CD4-positive, alpha-beta T cell treated with Interleukin-12 subunit alpha and Interleukin-12 subunit beta, for 1 hour (primary cell): ENCODE results near the gene ABL1.
A peak's percentile ranks its signal among the peaks of the same experiment; 100 is the strongest.
"Not testable (repeated sequence)": the region's sequence is repeated elsewhere in the genome, so short reads cannot be mapped to it uniquely, and the experiment has no call there.

Experiments
- DNase-seq: peaks from one replicate; pipeline ENCODE4 v3.0.0-alpha.2; 2020

The ABL1 gene

DNA sequence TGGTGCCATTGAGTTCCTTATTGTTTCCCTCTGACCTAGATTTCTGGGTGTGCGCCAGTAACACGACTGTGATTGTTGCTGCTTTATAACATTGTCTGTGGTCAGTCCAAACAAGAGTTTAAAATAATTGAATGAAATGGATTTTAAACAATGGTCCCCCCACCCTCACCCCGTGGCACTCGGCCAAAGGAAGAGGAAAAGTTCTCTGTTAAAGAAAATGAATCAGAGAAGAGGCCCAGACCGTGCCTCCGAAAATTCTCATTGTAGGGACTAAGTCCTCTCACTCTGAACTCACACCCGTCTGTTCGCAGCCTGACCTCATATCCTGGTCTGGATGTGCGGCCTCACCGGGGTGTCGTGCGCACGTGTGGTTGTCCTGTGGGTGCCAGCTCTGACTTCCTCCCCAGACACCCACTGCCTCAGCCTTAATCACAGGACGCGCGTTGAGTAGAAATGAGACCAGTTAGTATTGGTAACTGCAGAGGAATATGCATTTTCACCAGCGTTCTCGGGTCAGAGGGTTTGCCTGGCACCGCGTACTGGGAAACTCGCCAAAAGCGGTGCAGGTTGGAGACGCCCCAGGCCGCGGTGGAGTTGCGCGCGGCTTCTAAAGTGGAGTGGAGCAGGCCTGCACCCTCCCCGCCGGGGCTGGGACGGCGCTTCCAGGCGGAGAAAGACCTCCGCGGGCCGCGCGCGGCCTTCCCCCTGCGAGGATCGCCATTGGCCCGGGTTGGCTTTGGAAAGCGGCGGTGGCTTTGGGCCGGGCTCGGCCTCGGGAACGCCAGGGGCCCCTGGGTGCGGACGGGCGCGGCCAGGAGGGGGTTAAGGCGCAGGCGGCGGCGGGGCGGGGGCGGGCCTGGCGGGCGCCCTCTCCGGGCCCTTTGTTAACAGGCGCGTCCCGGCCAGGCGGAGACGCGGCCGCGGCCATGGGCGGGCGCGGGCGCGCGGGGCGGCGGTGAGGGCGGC, at the start of gene ABL1:
ABL1 (plus strand) TSS at position 884 of the 966 bp plus-strand sequence. CDS start 193 bp downstream, outside the sequence.
- peak; percentile 66 for DNase-seq

DNA sequence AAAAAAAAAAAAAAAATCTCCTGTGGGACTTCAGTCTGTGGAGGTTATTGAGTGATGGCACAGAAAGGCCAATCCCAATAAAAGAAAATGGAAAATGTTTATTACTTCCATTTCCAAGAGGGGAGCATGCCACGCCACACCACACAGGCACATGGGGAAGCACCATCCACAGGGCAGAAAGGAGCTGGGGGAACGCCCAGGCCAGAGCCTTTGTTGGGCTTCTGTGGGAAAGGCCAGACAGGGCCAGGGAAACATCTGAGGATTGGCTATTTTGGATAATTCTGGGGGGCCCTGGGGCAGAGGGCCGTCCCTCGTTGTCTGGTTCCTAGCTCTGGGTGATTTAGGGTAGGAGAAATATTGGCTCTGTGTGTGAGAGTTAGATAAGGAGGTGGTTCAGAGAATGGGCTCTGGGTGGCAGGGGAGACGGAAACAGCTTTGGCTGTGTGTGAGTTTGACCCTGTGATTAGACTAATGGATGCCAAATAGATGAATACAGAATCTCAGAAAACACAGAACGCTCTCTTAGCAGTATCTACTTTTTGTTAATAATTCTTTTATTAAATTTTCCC, 49.0 kb upstream of the ABL1 start:
- no peak for DNase-seq

GRCh38 chr9:130786526-130786925, 48.5 kb upstream of the ABL1 start:
- DNase-seq: no peak

DNA sequence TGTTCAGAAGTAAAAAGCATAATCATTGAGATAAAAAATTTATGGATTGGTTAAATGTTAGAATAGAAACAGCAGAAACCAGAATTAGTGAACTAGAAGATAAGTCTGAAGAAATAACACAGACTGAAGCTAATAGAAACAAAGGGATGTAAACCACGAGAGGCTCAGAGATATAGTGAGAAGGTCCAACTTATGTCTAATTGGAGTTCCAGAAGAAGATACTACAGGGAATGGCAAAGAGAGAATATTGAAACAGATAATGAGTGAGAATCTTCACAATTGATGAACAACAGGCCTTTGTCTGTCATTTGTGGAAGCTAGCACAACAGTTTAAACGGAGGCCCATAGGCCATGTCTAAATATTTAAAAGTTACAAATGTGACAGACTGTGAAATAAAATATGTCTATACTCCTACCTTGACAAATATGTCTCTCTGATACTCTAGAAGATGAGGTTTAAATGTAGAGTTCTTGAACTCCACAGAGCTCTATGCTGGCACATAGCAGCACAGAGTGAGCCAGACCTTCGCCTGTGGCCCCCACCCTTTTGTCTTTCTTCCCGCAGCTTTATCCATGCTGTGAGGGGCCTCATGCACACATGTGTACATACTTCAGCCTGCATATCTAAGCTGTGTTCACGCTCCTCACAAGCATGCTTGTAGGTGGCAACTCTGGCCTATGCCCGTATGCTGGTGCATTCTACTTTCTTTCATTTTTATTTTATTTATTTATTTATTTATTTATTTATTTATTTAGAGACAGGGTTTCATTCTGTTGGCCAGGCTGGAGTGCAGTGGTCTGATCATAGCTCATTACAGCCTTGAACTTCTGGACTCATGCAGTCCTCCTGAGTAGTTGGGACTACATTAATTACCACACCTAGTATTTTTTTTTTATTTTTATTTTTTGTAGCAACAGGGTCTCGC, 45.0 kb upstream of the ABL1 start:
- DNase-seq: no peak

- DNase-seq: no peak
Observed at GRCh38 chr9:130791303-130791894, 43.7 kb upstream of the ABL1 start.

DNA sequence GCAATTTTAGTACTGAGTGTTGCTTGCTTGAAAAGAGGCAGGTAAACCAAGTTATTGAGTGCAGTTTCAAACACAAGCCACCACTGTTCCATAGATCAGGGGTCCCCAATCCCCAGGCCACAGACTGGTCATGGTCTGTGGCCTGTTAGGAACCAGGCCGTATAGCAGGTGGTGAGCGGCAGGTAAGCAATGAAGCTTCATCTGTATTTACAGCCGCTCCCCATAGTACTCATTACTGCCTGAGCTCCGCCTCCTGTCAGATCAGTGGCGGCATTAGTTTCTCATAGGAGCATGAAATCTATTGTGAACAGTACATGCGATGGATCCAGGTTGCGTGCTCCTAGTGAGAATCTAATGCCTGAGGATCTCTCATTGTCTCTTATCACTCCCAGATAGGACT, 41.5 kb upstream of the ABL1 start:
- DNase-seq: no peak

- not testable (repeated sequence) for DNase-seq
Observed at GRCh38 chr9:130794021-130794420, 41.0 kb upstream of the ABL1 start.

- DNase-seq: not testable (repeated sequence)
Observed at GRCh38 chr9:130794423-130794822, 40.6 kb upstream of the ABL1 start.

- no peak for DNase-seq
Observed at GRCh38 chr9:130794923-130795495, 40.0 kb upstream of the ABL1 start.

GRCh38 chr9:130803116-130803515, 31.9 kb upstream of the ABL1 start:
- not testable (repeated sequence) for DNase-seq

DNA sequence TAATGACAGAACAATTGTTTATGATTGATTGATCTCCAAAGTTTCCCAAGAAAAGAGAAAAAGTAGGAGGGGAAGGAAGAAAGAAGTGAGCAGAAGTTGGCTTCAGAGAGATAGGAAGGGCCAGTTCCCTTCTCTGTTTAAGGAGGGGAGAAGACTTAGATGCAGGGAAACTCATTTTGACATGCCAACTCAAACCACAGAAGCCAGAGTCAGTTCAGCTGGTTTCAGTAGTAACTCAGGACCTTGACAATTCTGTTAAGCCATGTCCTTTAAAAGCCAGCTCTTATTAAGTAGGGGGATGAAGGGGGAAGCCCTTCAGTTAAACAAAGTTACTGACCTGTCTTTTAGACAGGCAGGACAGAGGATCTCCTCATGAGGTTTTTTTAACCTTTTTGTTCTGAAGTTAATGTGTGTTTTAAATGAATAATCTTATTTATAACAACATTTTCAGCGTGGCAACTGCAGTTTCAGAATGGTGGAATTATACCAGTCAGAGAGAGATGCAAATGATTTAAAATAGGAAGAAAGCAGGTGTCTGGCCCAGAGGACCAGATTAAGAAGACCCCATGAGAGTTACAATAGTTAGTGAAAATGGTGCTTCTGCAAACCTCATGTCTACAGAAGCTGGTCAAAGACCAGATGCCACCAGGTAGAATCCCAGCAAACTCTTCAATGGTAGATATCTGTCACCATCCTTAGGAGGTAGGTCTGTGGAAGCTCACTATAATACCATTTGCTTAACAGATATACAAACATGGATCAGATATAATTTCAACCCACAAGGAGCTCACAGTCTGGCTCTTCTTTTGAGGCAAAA, 29.3 kb upstream of the ABL1 start:
- DNase-seq: no peak

DNA sequence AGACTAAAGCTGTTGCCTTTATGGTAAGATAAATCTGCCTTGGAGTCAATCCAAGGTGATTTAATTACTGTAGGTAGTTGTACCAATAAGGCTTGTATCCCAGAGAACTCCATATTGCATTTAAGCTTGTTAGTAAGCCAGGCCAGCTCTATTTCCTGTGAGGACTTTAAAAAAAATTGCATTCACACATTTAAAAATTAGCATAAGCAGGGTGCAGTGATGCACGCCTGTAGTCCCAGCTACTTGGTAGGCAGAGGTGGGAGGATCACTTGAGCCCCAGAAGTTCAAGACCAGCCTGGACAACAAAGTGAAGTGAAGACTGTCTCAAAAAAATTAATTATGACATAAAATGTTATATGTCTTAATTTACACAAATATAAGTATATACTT, 28.7 kb upstream of the ABL1 start:
- DNase-seq: no peak

GRCh38 chr9:130810609-130811136, 24.4 kb upstream of the ABL1 start:
- no peak for DNase-seq

GRCh38 chr9:130815242-130815808, 19.7 kb upstream of the ABL1 start:
- no peak for DNase-seq

DNA sequence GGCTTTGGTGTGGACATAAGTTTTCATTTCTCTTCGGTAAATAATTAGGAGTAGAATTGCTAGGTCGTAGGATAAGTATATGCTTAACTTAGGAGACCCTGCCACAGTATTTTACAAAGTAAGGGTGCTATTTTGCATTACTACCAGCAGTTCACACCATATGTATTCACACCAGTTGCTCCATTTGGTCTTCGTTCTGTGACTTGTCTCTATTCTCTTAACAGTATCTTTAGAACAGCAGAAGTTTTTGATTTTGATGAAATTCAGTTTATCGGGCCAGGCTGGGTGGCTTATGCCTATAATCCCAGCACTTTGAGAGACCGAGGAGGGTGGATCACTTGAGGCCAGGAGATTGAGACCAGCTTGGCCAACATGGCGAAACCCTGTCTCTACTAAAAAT, 17.1 kb upstream of the ABL1 start:
- no peak for DNase-seq

- no peak for DNase-seq
Observed at GRCh38 chr9:130820135-130820738, 14.8 kb upstream of the ABL1 start.

DNA sequence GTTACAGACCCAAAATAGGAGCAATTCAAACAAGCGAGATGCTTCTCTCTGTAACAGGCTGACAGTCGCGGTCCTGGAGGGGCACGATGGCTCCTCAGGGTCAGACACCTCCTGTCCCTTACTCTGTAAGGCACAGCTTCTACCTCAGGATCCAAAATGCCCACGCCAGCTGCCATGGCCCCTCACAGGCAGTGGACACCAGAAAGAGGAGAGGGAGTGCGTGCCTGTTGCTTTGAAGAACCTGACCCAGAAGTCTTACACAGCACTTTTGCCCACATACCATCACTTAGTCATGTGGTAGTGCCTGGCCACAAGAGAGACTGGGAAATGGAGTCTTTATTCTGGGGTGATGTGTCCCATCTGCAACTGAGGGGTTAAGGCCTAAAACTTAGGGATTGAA, 11.6 kb upstream of the ABL1 start:
- DNase-seq: no peak

DNA sequence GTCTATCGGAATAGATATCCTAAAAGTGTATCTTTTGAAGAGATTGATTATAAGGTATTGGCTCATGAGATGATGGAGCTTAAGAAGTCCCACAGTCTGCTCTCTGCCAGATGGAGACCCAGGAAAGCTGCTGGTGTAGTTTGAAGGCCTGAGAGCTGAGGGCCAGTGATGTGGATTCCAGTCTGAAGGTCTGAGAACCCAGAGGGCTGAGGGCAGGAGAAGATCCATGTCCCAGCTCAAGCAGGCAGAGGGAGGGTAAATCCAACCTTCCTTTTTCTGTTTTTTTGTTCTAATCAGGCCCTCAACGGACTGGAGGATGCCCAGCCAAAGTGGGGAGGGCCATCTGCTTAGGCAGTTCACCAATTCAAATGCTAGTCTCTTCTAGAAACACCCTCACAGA, 11.0 kb upstream of the ABL1 start:
- DNase-seq: no peak

DNA sequence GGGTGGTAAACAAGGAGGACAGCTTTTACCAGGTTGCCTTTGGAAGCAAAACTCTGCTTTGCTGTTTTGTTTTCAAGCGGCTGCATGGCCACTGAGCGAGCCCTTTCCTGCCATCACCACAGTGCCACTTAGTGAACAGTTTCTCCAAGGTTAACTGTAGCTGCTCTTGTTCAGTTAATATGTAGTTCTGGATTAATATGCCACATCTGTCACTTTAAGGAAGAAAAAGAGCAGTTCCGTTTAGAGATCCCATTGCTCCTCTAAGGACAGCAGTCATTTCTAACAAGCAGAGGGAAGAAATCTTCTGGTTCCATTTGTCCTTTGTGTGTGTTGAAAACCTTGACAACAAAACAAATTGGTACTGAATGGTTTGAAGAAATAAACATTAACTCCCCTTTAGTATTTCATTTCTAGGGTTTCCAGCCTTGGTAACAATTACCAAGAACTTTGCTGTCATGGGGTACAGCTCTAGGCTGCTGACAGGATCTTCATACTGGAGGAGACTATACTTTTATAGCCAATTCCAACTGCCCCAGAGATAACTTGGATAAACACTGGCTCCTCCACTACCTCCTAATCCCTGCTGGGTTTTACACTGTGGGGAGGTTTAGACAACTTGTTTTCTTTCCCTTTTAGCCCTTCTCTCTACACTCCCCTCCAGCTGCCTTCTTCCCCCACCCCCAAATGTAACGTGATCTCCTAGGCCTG, 10.3 kb upstream of the ABL1 start:
- no peak for DNase-seq

GRCh38 chr9:130825351-130825651, 9.8 kb upstream of the ABL1 start:
- DNase-seq: no peak
